Endothelial cell of umbilical vein (primary cell): Measurements from ENCODE around the gene CGB8. TPM values are rescaled to one million over a fixed set of nuclear protein-coding genes. Genes with fewer than 3 reads are reported as not detected.

Experiments used
- BruUV-seq: library from RNA; stranded (reverse); fragments of 400-500 nt; replicated peaks from 2 replicates; lab custom pipeline; 2021; lab: Mats Ljungman, UMichigan
- CTCF ChIA-PET: fragments of 300-600, 350-600 bp; sonication (Branson Sonifier 250); formaldehyde crosslinking; loops from one replicate; lab custom pipeline; 2021; ENCODE audit warnings: antibody characterized with exemption, inconsistent platforms; lab: Charles Lee
- POLR2A ChIA-PET: fragments of 300-600, 350-600 bp; sonication (Branson Sonifier 250); formaldehyde crosslinking; loops from one replicate; lab custom pipeline; 2021; ENCODE audit warnings: antibody characterized with exemption, inconsistent platforms; lab: Charles Lee
- DNase-seq: peaks from one replicate; pipeline ENCODE4 v3.0.0-alpha.2; 2011; ENCODE audit warnings: low read depth, low spot score
- FAIRE-seq: peaks from 2 replicates; lab custom pipeline; 2011; peaks lifted over from hg19 to GRCh38; lab: Jason Lieb, UNC
- H2AFZ ChIP-seq: 2 replicates; pipeline ENCODE4 v1.6.0; 2012; ENCODE audit warnings: low read depth, low read length, control low read depth, inconsistent platforms
- H3K27ac ChIP-seq: 2 replicates; pipeline ENCODE4 v1.5.1; 2011; ENCODE audit warnings: low read depth, mild to moderate bottlenecking, control low read depth, low read length, moderate library complexity; ENCODE audit not compliant: insufficient read depth
- H3K27me3 ChIP-seq, 2 experiments: 2 replicates each; pipeline versions ENCODE4 v1.6.0 to v1.6.1; 2011; ENCODE audit warnings: low read length in 2 of 2, mixed read lengths in 1 of 2; ENCODE audit not compliant: control insufficient read depth in 2 of 2, insufficient read depth in 2 of 2
- H3K36me3 ChIP-seq, 2 experiments: 2 replicates in 1 of 2; 3 replicates in 1 of 2; pipeline ENCODE4 v1.5.1; 2011; ENCODE audit warnings: low read length in 2 of 2, mild to moderate bottlenecking in 1 of 2, moderate library complexity in 1 of 2; ENCODE audit not compliant: control insufficient read depth in 2 of 2, insufficient read depth in 2 of 2; ENCODE audit errors: extremely low read depth in 1 of 2
- H3K4me1 ChIP-seq: 3 replicates; pipeline ENCODE4 v1.5.1; 2011; ENCODE audit warnings: mild to moderate bottlenecking, low read length; ENCODE audit not compliant: control insufficient read depth, insufficient read depth; ENCODE audit errors: extremely low read depth
- H3K4me2 ChIP-seq: 2 replicates; pipeline ENCODE4 v1.6.1; 2011; ENCODE audit warnings: low read length, control low read depth, mixed read lengths; ENCODE audit not compliant: insufficient read depth
- H3K4me3 ChIP-seq, 3 experiments: fragments of 200-600 bp in 1 of 3; sonication (generic), shearing (Covaris generic) in 1 of 3; replicated peaks in 1 of 3; 2 replicates each; pipeline ENCODE4 v1.5.1; 2011 to 2016; ENCODE audit warnings: control low read depth in 3 of 3, low read length in 3 of 3, mild to moderate bottlenecking in 2 of 3, inconsistent platforms in 1 of 3, low read depth in 1 of 3, moderate library complexity in 1 of 3; ENCODE audit not compliant: insufficient read depth in 1 of 3
- H3K79me2 ChIP-seq: 2 replicates; pipeline ENCODE4 v1.6.0; 2012; ENCODE audit warnings: low read length, inconsistent platforms; ENCODE audit not compliant: control insufficient read depth, insufficient read depth
- H3K9ac ChIP-seq: replicated peaks from 2 replicates; pipeline ENCODE3; 2011; ENCODE audit warnings: low read length, control low read depth; ENCODE audit not compliant: insufficient read depth; ENCODE audit errors: extremely low read depth
- H3K9me1 ChIP-seq: replicated peaks from 3 replicates; pipeline ENCODE4 v1.6.0; 2011; ENCODE audit warnings: mild to moderate bottlenecking, low read length; ENCODE audit not compliant: control insufficient read depth, insufficient read depth; ENCODE audit errors: extremely low read depth
- H3K9me3 ChIP-seq: replicated peaks from 2 replicates; pipeline ENCODE4 v1.5.1; 2012; ENCODE audit warnings: low read length, inconsistent platforms; ENCODE audit not compliant: control insufficient read depth, insufficient read depth
- H4K20me1 ChIP-seq: replicated peaks from 2 replicates; pipeline ENCODE3; 2011; ENCODE audit warnings: mild to moderate bottlenecking, low read length; ENCODE audit not compliant: control insufficient read depth, insufficient read depth; ENCODE audit errors: extremely low read depth
- CTCF ChIP-seq, 2 donors: IDR thresholded peaks; 1 replicate in 1 of 2; 2 replicates in 1 of 2; pipeline ENCODE4 v1.5.1; 2011; ENCODE audit warnings: low read length in 2 of 2, mild to moderate bottlenecking in 2 of 2, moderate library complexity in 2 of 2, control low read depth in 1 of 2, inconsistent platforms in 1 of 2, low read depth in 1 of 2; ENCODE audit not compliant: insufficient read depth in 1 of 2; ENCODE audit errors: extremely low read depth in 1 of 2
- MAX ChIP-seq: IDR thresholded peaks from 2 replicates; pipeline ENCODE4 v1.6.1; 2011; ENCODE audit not compliant: insufficient read depth, insufficient read length
- MYC ChIP-seq: IDR thresholded peaks from one replicate; pipeline ENCODE4 v1.6.1; 2011; ENCODE audit warnings: mild to moderate bottlenecking, low read depth, low read length
- POLR2AphosphoS5 ChIP-seq: IDR thresholded peaks from 2 replicates; pipeline ENCODE4 v1.6.1; 2012; ENCODE audit warnings: low read depth, mild to moderate bottlenecking, control low read depth, low read length, moderate library complexity; ENCODE audit not compliant: insufficient read depth
- dilution Hi-C: fragments of 300-500 bp; cut with MboI; formaldehyde crosslinking; loops from one replicate; pipeline ENCODE4 v1.15.0; 2019; ENCODE audit warnings: low sequenced_read_pairs; ENCODE audit not compliant: extremely low pct_ligation_motif_present
- intact Hi-C: fragments of 100-400 bp; cut with micrococcal nuclease; formaldehyde crosslinking; loops from one replicate; pipeline ENCODE4 v1.10.0; 2022
- polyA plus RNA-seq, 4 experiments: library from polyadenylated mRNA; depleted of rRNA in 3 of 4; stranded (reverse) in 3 of 4; unstranded in 1 of 4; fragments of >200 nt; gene quantifications; 2 replicates each; pipeline versions ENCODE4 v1.2.1 to v1.2.3, GENCODE V29; 2011 to 2012; ENCODE audit warnings: missing spikeins in 1 of 4
- total RNA-seq: library from RNA; stranded (reverse); gene quantifications from 2 replicates; pipeline ENCODE4 v1.2.3, GENCODE V29; 2021

CGB8 gene
- total and polyA plus RNA-seq, 2 donors (not counting 3 experiments of a cell fraction or from before 2014, with no cell fraction given), result not detected

- DNase-seq (no peak), FAIRE-seq (peak; percentile 49)
- ChIA-PET CTCF (interaction anchor here (2.5 kb wide), 1 partner anchor 14 kb away, joined by 9 read pairs; no protein-coding TSS in a partner anchor), POLR2A (no interaction called here)
- Histone ChIP-seq H3K27ac (peak overlapping the region; percentile 73), H3K36me3 (peaks cover 0 to 14% of the 10 kb centered on the region in 2 experiments), H3K79me2 (peaks cover 37% of the 10 kb centered on the region), H3K4me1 (peaks cover 14% of the 10 kb centered on the region), H3K4me2 (peak overlapping the region; percentile 26), H3K9ac (peak overlapping the region; percentile 97), H3K4me3 (peak overlapping the region in 2 of 3 experiments; percentile 18 to 25), H3K9me3 (no peaks in the 10 kb centered on the region), H3K9me1 (no peaks in the 10 kb centered on the region), H2AFZ (peak overlapping the region; percentile 80), H3K27me3 (peaks cover 2 to 3% of the 10 kb centered on the region in 2 experiments), H4K20me1 (peaks cover 2% of the 10 kb centered on the region)
- TF ChIP-seq MAX (no peak), POLR2AphosphoS5 (no peak)
- dilution Hi-C loops, result no loop called here
- intact Hi-C loops, result loop anchor here (1.0 to 5.0 kb wide), 2 partner anchors 43 to 91 kb away; partner anchors contain the start of genes GYS1 and RUVBL2
- TSS peak; percentile 77 for BruUV-seq
These were observed 35.5 kb upstream of the CGB8 start for GRCh38 chr19:49084206-49085019.

- no peaks in the 10 kb centered on the region for H3K36me3 ChIP-seq
- H3K27ac ChIP-seq, result no peak overlapping the region
- DNase-seq (no peak), FAIRE-seq (no peak)
- no peak overlapping the region for H2AFZ ChIP-seq
- intact Hi-C loops (no loop called here), dilution Hi-C loops (no loop called here)
- peaks cover 2 to 3% of the 10 kb centered on the region in 2 experiments for H3K27me3 ChIP-seq
- H3K79me2 ChIP-seq, result peaks cover 10% of the 10 kb centered on the region
- TF ChIP-seq MYC, result no peak
- no peak for TF ChIP-seq CTCF (IDR thresholded peaks at IDR 0.05; ENCODE audit: extremely low read depth in 1 of 2, insufficient read depth in 1 of 2, low read depth in 1 of 2, low read length in 2 of 2)
- TF ChIP-seq POLR2AphosphoS5, result no peak
- H3K4me3 ChIP-seq, result no peak overlapping the region
- H3K9me3 ChIP-seq, result no peaks in the 10 kb centered on the region
- no peak overlapping the region for H3K4me2 ChIP-seq
- no TSS peak for BruUV-seq
- H3K4me1 ChIP-seq, result peaks cover 3% of the 10 kb centered on the region
- ChIA-PET POLR2A (no interaction called here), CTCF (interaction anchor here (2.2 kb wide), 1 partner anchor 126 kb away, joined by 6 read pairs; no protein-coding TSS in a partner anchor)
- no peaks in the 10 kb centered on the region for H3K9me1 ChIP-seq
- no peaks in the 10 kb centered on the region for H4K20me1 ChIP-seq
- no peak overlapping the region for H3K9ac ChIP-seq
These were observed 32.4 kb upstream of the CGB8 start for GRCh38 chr19:49081273-49081672.
